PC-3 (cell line): ENCODE measurements around the gene TMEM43.

Source experiments
- EZH2 ChIP-seq: fragments of 300-600 bp; sonication (generic); IDR thresholded peaks from one replicate; pipeline ENCODE4 v1.6.1; 2017; ENCODE audit warnings: antibody characterized with exemption, mild to moderate bottlenecking, low read length; ENCODE audit not compliant: unreplicated experiment
- EZH2phosphoT487 ChIP-seq: fragments of 300-600 bp; sonication (generic); IDR thresholded peaks from 2 replicates; pipeline ENCODE4 v1.6.1; 2018; ENCODE audit warnings: mild to moderate bottlenecking, antibody characterized with exemption, low read length, borderline replicate concordance
- TF ChIP-seq, protein P1 (sequence below): fragments of 300-600 bp; sonication (generic); conservative IDR thresholded peaks from 2 replicates; pipeline ENCODE4 v1.5.1; 2017; ENCODE audit warnings: antibody characterized with exemption, low read depth, mild to moderate bottlenecking, low read length

DNA sequence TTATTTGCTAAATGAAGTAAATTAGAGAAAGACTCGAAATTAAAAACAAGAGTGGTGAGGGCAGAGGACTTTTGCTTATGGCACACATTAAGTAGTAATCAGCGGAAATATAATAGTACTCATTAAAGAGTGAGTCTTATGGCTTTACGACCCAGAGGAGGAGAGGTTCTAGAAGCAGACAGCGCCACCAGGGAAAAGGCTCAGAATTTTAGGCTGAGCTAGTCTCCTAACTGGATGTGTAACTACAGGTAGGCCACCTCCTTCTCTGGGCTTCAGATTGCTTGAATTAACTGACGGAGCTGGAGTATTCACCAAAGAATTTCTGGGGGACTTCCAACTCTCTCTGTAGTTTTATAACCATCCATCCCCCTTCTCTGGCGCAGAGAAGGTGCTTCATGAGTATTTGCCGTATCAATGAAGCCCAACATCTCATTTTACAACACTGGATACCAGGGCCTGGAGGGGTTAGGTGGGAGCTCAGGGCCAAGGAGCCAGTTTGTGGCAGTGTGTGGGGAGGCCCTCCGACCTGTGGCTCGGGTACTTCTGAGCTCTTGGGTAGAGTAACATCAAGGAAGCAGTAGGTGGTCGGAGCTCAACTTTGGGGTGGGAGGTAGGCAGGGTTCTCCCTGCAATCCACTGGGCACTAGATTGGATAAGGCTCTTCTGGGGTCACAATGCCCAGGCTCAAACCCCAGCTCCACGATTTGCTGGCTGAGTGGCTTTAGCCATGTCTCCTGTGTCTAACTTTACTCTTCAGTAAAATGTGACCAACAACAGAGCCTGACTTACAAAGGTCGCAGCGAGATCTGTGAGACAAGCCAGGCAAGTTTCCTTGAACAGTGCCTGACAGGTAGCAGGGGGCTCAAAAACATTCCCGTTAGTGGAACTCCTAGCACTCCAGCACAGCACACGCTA, 1.3 kb upstream of the TMEM43 start:
- TF ChIP-seq EZH2 (no peak), EZH2phosphoT487 (no peak)
- TF ChIP-seq, protein P1, sequence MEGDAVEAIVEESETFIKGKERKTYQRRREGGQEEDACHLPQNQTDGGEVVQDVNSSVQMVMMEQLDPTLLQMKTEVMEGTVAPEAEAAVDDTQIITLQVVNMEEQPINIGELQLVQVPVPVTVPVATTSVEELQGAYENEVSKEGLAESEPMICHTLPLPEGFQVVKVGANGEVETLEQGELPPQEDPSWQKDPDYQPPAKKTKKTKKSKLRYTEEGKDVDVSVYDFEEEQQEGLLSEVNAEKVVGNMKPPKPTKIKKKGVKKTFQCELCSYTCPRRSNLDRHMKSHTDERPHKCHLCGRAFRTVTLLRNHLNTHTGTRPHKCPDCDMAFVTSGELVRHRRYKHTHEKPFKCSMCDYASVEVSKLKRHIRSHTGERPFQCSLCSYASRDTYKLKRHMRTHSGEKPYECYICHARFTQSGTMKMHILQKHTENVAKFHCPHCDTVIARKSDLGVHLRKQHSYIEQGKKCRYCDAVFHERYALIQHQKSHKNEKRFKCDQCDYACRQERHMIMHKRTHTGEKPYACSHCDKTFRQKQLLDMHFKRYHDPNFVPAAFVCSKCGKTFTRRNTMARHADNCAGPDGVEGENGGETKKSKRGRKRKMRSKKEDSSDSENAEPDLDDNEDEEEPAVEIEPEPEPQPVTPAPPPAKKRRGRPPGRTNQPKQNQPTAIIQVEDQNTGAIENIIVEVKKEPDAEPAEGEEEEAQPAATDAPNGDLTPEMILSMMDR: peak; percentile 58
